Adipose tissue (tissue), 3 donors: ENCODE measurements around the gene MAMLD1. TPM values are rescaled to one million over a fixed set of nuclear protein-coding genes. Genes with fewer than 3 reads are reported as not detected.

Experiments
- H3K27ac ChIP-seq: one replicate; pipeline ENCODE4 v1.5.1; 2013; ENCODE audit warnings: low read depth, low read length
- WGBS, 3 donors: extraction: QIAGEN DNeasy Blood & Tissue Kit; methylation state at CpG; one replicate each; pipeline ENCODE4 v1.1.7; 2013; 5-methylcytosine and 5-hydroxymethylcytosine counted together
- polyA plus RNA-seq, 3 donors: library from polyadenylated mRNA; stranded (reverse); fragments of 200-250 nt; gene quantifications; one replicate each; pipeline ENCODE4 v1.2.3, GENCODE V29; 2013
- donor health status: healthy with polysubstance abuse.
- donor health status: Bipolar disorder and iron deficiency.
- donor health status: healthy.

Gene MAMLD1
- polyA plus RNA-seq, 3 donors = 2.8 to 10.0 (median 4.8) TPM

DNA sequence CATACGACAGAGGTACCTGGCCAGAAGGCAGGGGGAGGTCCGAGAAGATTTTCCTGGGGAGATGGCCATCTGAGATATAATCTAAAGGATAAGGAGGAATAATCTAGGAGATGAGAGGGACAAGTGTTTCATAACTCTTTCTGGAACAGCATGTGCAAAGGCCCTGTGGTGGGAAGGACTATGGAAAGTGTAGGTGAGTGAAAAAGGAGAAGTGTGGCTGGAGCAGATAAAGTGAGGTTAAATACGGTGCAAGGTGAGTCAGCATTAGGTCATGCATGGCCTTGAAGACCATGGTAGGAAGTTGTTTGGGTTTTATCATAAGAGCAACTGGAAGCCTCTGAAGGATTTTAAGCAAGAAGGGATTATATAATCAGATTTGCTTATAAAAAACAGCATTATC lies 170.7 kb downstream of the MAMLD1 start:
- WGBS, 3 donors = 70 to 87% (median 84%) methylated on average over 3 of the region's 3 CpGs
- H3K27ac ChIP-seq = no peak overlapping the region

DNA sequence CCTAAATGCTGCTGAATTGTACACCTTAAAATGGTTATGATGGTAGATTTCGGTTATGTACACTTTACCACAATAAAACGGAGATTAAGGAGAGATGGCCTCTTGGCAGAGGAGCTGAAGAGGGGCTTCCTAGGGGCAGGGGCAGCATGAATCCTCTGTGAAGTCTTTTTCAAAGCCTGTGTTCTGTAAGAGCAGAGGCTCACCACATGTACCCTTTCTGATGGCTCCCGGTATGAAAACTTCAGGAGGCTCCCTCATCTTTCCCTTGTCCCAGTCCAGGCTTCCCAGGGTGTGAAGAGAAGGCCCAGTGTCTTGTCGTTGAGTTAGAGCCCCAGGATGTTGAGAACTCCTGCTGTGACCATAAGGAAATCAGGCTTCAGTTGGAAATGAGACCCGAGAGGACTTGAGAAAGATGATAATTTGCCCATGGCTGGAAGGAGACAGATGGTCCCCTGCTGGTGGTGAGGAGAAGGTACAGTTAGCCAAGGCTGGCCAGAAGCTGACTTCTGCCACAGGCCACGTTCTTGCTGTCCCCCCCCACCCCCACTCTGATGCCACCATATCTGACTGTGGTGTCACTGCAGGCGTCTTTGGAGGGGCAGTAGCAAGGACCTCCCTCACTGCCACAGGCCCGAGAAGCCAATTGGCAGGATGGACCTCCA lies 173.5 kb downstream of the MAMLD1 start:
- H3K27ac ChIP-seq = no peak overlapping the region
- WGBS, 3 donors = 46 to 69% (median 63%) methylated on average over 4 to 8 of the region's 8 CpGs

- WGBS, 3 donors = 72 to 79% (median 72%) methylated on average over 6 of the region's 6 CpGs
- H3K27ac ChIP-seq = no peak overlapping the region
These were observed 174.7 kb downstream of the MAMLD1 start for GRCh38 chrX:150537851-150538250.

DNA sequence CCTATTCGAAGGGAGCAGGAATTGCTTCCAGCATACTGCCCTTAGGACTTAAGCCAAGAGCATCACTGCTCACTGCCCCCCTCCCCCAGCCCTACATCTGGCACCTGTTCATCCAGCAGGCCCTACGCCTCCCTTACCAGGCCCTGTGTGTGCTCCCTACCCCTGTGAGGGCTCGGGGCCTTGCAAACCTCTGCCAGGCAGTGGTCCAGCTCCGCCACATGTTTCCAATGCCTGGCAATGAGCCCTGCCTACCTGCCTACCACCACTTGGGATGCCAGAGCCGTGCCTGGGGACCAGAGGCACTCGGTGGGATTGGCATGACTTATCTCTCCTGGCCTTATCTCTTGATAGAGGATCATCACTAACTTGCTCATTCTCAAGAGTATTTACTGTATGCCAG lies 177.8 kb downstream of the MAMLD1 start:
- no peak overlapping the region for H3K27ac ChIP-seq
- 67 to 86% (median 84%) methylated on average over 6 of the region's 6 CpGs for WGBS, 3 donors

- 94 to 100% (median 97%) methylated on average over 4 of the region's 4 CpGs for WGBS, 3 donors
- H3K27ac ChIP-seq = no peak overlapping the region
These were observed 179.7 kb downstream of the MAMLD1 start for GRCh38 chrX:150542846-150543229.

- 78 to 92% (median 89%) methylated on average over 13 of the region's 13 CpGs for WGBS, 3 donors
- H3K27ac ChIP-seq = no peak overlapping the region
These were observed 180.4 kb downstream of the MAMLD1 start for GRCh38 chrX:150543230-150544155.

DNA sequence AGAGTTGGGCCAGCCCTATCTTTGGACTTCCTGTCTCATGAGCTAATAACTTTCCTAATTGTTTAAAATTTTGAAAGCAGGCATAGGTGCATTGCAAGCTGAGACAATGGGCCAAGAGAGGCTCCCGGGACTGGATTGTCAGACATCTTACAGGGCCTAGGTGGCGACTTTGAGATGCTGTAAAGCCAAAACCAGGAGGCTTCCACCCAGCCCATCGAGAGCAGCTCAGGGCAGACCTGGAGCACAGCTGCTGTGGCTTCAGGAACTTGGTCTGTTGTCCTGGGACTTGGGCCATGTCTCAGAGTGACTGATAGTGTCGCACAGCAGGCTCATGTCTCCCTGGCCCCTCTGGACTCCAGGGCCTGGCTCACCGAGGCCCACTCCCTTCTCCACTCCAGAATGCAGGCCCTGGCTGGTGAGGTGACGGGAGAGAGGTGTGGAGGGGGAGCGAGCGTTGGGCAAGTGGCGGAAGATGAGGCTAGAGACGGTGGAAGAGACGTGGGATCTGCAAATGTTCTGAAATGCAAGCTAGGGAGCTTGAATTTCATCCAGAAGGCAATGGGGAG lies 181.2 kb downstream of the MAMLD1 start:
- WGBS, 3 donors = 67 to 81% (median 81%) methylated on average over 9 to 11 of the region's 11 CpGs
- no peak overlapping the region for H3K27ac ChIP-seq

DNA sequence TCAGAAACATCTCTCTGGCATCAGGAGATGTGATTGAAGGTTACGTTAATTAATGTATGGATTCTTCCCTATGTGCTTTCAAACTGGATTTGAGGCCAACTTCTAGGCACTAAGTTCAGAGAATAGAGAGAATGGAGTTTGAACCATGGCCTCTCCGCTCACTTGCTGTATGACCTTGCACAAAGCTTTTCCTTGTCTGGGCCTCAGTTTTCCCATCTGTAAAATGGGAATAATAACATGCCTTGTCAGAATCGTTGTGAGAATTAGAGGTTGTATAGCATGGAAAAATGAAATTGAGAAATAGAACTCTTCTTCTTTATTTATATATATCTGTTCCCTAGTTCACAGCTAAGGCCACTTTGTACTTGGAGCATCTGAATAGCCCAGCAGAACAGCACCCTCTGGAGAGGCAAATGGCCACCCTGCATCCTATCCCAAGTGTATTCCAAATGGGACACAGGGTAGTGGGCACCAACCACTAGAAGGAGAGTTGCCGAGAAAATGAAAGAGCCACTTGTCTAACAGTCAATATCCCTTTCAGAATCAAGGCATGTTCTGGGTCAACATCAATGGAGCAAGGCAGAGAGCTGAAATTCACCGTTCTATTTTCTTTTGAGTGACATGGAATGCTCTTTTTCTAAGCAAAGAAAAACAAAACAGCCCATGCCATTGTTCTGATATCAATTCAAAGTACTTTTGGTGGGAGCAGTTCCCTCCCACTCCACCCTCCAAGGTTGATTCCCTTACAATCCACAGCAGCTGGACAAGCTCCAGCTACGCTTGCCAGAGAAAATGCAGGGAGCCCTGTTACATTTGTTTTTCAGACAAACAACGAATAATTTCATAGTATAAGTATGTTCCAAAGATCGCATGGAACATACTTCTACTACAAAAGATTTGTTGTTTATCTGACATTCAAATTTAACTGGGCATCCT lies 182.0 kb downstream of the MAMLD1 start:
- H3K27ac ChIP-seq = no peak overlapping the region
- WGBS, 3 donors = 72 to 76% (median 75%) methylated on average over 8 of the region's 8 CpGs

GRCh38 chrX:150546711-150547153 lies 183.6 kb downstream of the MAMLD1 start:
- 32 to 58% (median 43%) methylated on average over 7 to 9 of the region's 9 CpGs for WGBS, 3 donors
- H3K27ac ChIP-seq = no peak overlapping the region

DNA sequence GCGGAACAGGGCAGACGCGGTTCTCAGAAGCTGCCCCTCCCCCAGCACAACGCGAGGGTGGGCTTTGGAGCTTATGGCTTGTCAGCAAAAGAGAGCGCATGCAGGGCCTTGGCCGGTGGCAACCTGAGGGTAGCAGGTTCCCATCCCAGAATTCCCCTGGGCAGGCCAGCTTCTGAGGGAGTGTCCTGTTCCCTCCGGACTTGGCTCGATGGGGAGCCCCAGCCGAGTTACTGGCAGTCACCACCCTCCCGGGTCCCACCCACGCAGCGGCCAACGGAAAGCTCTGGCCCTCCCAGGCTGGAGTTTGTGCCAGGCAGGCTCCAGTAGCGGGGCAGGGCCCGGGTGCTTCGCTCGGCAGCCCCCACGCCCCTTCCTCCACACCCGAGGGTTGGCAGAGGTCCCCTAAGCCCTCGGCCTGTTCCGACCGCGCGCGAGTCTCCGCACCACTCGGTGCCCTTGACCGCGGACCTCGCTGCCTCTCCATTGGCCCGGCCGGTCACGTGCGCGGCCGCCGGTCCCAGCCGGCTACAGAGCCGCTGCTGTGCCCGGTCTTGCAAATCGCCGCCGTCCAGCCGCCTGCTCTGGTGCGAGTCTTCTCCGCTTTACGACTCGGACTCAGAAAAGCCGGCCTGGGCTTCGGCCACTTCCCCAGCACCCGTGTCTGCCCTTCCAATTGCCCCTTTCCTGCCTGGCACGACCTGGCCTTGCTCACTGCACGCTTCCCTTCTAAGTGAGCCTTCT lies 184.4 kb downstream of the MAMLD1 start:
- 6 to 31% (median 7%) methylated on average over 16 to 54 of the region's 54 CpGs for WGBS, 3 donors

DNA sequence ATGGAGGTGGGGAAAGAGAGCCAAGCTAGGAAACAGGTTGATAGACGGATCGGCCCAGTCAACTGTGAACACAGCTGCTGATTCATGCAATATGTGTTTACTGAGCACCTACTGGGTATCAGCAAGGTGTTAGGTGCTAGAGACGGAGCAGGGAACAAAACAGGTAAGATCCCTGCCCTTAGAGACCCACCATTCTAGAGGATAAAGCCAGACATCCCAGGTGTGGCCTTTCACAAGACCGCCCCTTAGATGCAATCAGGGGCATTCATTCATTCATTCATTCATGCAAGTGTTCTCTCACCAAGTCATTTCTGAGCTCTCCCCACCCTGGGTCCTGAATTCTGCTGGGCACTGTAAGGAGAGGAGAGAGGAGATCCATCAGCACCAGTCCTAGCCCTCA lies 185.1 kb downstream of the MAMLD1 start:
- H3K27ac ChIP-seq = peak overlapping the region; percentile 55
- 59 to 82% (median 79%) methylated on average over 4 of the region's 4 CpGs for WGBS, 3 donors

More for the DNA sequence above, 184.4 kb downstream of the MAMLD1 start:
- peak overlapping the region; percentile 55 for H3K27ac ChIP-seq

- 80 to 93% (median 84%) methylated on average over 2 of the region's 2 CpGs for WGBS, 3 donors
- no peak overlapping the region for H3K27ac ChIP-seq
These were observed 185.6 kb downstream of the MAMLD1 start for GRCh38 chrX:150548684-150549083.

DNA sequence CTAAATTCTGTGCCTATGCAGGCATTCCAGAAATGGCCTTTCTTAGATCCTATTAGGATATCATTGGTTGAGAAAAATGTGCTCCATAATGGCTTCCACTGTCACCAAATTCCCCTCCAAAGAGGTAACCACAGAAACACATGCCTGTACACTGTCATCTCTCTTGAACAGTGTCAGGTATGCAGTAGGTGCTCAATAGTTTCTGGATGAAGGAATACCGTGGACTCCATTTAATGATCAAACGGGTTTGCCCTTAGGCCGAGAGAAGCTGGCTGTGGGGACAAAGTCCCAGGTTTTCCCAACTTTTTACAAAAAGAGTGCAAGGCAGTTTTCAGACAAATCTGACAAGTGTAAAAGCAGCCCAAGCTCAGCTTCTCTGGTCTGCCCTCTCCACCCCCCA lies 188.8 kb downstream of the MAMLD1 start:
- WGBS, 3 donors = 75 to 96% (median 94%) methylated on average over 3 of the region's 3 CpGs

DNA sequence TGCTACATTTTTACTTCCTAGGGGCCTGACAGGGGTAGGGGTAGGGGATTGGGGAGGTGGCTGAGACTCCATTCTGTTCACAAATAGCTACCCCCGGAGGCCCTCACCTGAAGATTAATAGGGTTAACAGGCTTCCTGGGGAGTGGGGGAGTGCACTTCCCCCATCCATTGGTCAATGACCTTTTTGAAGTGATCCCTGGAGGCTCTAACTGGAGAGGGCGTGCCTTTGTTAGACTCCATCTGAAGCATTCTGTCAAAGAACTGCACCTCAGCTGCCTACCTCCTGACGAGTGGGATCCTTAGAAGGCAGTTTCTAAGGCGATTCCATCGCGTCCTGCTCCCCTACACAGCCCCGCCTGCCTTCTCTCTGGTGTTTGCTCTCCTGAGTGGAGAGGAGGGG lies 195.3 kb downstream of the MAMLD1 start:
- H3K27ac ChIP-seq = no peak overlapping the region
- 26 to 51% (median 41%) methylated on average over 7 of the region's 7 CpGs for WGBS, 3 donors

More for the DNA sequence above, 188.8 kb downstream of the MAMLD1 start:
- H3K27ac ChIP-seq = no peak overlapping the region
